IPS-11a (cell line): ENCODE measurements around the gene RHD.
"Not testable (repeated sequence)": the region's sequence is repeated elsewhere in the genome, so short reads cannot be mapped to it uniquely, and the experiment has no call there.

Source experiments
- H3K4me3 ChIP-seq: one replicate; pipeline ENCODE4 v1.5.1; 2013; ENCODE audit warnings: low read depth, low read length, control low read depth

The RHD gene

DNA sequence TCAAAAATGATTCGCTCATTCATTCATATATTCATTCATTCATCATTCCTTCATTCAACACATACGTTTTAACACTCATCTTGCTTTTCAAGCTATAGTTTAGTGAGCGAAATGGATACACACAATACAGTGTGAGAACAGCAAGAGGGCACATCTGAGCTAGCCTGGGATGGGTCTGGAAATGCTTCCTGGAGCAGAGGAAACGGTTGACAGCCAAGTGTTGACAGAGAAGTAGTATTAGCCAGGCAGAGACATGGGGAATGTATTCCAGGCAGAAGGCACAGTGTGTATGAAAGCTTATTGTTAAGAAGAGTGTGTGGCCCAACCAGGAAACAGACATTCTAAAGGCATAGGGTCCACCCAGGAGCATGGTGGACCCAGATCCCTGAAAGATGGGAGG is 32.6 kb downstream of the RHD start:
- not testable (repeated sequence) for H3K4me3 ChIP-seq

DNA sequence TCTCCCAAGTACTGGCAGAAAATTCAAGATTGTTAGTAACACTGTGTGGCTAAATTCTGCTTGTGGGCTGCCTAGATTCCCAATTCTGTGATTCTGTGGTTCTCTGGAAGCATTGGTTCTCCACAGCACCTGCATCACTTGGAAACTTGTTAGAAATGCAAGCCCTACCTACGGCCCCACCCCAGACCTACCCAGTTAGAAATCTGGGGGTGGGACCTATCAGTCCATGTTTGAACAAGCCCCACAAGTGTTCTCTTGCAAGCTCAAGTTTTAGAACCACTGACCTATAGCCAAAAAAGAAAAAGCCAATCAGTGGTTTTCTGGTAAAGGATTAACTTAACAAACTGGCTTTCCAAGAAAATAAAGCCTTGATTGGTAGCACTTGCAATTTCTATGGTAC is 35.9 kb downstream of the RHD start:
- H3K4me3 ChIP-seq: not testable (repeated sequence)

DNA sequence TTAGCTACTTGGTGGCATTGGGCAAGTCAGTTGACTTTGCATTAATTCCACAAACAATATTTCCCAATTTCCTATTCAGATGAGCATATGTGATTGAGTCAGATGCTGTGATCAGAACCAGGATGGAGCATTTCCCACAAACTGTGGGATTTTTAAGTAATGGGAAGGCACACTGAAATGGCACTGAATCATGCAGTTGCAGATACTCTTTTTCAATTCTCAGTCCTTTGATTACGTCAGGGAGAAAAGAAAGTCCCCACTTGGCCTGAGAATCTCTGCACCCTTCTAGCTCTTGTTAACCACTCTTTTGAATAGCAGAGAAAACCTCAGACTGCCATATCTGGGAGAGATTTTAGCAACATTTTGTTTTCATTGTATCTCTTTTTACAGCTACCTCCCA is 36.8 kb downstream of the RHD start:
- not testable (repeated sequence) for H3K4me3 ChIP-seq

DNA sequence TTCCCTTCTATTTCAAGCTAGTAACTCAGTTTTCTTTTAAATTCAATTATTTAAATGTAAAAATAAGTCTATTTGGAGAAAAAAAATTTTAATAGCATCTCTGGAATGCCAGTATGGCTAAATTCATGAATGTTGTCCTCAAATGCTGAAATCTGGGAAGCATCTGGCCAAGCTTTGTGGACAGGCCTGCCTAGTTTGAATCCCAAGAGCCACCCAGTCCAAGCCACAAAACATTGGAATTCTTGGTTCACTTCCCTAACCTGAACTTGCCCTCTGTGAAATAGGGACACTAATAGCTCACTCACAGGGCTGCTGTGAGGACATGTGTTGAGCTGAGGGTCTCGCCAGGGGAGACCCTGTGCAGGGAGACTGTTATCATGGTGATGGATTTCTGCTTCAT is 37.2 kb downstream of the RHD start:
- H3K4me3 ChIP-seq: not testable (repeated sequence)

DNA sequence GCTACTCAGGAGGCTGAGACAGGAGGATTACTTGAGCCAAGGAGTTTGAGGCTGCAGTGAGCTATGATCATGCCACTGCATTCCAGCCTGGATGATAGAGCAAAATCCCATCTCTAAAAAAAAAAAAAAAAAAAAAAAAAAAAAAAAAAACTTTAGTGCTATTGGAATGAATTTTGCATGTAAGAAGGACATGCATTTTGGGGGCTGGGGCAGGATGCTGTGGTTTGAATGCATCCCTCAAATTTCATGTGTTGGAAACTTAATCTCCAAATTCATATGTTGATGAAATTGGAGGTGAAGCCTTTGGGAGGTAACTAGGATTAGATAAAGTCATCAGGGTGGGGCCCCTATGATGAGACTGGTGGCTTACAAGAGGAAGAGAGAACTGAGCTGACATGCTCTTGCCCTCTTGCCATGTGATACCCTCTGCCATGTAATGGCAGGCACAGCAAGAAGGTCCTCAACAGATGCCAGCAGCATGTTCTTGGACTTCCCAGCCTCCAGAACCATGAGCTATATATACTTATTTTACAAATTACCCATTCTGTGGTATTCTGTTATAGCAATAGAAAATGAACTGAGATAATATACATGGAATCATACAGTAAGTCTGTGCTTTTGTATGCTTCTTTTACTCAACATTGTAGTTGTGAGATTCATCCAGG is 40.6 kb downstream of the RHD start:
- H3K4me3 ChIP-seq: not testable (repeated sequence)

DNA sequence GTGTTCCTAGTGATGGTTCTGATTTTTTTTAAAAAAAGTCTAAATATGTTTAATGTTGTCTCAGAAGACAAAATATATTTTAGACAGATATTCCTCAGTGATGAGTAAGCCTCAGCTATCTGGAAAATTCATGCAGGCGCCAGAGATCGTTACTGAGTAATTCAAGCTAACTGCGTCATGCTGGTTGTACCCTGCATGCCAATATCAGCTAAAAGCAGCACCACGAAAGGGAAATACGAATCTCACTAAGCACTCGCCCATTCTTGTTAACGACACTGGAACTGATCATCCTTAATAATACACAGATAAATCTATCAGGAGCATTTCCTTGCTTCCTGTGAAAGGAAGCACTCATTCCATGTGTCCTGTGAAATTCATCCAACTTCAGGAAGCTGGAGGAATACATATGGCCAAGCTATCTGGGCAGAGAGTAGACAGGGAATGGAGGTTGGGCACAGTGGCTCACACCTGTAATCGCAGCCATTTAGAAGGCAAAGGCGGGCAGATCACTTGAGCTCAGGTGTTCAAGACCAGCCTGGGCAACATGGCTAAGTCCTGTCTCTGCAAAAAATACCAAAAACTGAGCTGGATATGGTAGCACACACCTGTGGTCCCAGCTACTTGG is 48.1 kb downstream of the RHD start:
- not testable (repeated sequence) for H3K4me3 ChIP-seq

DNA sequence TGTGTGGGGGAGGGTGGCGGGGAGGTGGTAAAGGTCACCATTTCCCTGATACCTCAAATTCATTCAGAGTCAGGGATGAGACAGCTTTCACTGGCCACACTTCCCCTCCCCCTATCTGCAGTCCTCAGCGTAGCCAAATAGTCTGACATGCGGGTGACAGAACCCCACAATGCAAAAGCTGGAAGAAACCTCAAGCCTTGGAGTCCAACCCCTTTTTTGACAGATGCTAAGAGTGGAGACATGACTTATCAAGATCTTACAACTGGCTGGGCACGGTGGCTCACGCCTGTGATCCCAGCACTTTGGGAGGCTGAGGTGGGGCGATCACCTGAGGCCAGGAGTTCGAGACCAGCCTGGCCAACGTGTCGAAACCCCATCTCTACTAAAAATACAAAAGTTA is 49.8 kb downstream of the RHD start:
- not testable (repeated sequence) for H3K4me3 ChIP-seq

DNA sequence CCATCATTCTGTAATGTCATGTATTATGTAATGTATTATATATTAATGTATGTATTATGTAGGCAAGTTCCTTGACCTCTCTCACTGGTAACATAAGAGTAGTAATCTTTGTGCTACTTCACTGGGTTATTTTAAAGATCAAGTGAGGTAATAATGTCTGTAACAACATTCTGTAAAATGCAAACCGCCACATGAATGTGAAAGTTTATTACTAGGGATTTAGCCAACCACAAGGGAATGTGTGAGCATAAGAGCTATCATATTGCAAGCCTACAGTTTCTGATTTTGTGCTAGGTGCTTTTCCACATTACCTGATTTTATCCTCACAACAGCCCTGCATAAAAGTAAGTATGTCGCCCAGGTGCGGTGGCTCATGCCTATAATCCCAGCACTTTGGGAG is 52.1 kb downstream of the RHD start:
- not testable (repeated sequence) for H3K4me3 ChIP-seq

DNA sequence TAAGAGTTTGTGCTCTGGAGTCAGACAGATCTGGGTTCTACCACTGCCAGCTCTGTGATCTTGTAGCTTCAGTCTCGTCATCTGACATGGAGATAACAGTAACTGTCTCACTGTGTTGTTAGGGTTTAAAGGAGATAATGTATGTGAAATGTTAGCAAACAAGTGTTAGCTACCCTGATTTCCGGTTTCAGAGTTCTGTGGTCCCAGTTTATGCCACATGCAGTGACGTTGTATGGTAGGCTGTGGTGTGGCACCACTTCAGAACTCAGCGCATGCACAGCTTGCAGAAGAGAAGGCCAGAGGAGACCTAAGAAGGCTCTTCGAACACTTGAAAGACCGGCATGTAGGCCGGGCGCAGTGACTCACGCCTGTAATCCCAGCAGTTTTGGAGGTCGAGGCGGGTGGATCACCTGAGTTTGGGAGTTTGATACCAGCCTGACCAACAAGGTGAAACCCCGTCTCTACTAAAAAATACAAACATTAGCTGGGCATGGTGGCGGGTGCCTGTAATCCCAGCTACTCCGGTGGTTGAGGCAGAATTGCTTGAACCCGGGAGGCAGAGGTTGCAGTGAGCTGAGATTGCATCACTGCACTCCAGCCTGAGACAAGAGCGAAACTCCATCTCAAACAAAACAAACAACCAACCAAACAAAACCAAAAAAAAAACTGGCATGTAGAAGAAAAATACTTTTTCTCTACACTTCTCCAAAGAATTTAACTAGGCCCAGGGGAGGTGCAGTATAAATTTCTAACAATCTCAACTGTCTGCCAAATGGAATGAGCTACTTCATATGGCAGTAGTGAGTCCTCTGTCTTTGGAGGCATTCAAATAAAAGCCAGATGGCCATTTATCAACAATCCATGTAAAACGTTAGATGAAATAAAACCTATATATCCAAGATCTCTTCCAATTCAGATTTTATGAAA is 55.8 kb downstream of the RHD start:
- not testable (repeated sequence) for H3K4me3 ChIP-seq

DNA sequence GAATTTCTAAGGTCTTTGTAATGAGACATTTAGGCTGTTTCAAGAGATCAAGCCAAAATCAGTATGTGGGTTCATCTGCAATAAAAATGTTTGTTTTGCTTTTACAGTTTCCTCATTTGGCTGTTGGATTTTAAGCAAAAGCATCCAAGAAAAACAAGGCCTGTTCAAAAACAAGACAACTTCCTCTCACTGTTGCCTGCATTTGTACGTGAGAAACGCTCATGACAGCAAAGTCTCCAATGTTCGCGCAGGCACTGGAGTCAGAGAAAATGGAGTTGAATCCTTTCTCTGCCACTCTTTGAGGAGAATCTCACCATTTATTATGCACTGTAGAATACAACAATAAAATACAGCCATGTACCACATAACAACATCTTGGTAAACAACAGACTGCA is 56.5 kb downstream of the RHD start:
- not testable (repeated sequence) for H3K4me3 ChIP-seq

DNA sequence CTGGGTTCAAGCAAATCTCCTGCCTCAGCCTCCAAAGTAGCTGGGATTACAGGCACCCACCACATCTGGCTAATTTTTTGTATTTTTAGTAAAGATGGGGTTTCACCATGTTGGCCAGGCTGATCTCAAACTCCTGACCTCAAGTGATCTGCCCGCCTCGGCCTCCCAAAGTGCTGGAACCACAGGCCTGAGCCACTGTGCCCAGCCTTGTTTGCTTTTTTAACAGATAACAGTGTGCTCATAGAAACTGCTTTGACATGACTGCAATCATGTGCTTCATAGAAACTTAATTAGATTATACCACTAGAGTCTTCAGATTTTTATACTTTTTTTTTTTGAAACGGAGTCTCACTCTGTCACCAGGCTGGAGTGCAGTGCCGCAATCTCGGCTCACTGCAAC is 57.0 kb downstream of the RHD start:
- not testable (repeated sequence) for H3K4me3 ChIP-seq

DNA sequence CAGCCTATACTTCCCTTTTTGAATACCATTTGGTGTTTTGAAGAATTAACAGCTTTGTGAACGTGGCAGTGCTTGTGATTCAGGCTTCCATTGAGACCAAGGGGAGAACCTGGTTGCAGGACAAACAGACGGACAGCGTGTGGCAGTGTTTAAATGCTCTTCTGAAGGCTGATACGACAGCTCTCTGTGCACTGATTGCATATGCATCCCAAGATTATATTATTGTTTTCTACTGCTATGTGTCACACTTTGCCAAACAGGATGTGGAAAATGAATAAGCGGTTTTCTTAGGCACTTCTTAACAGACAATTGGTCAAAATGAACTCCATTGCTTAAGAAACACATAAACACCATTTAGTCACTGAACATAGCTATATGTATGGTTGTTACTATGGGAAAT is 57.6 kb downstream of the RHD start:
- H3K4me3 ChIP-seq: not testable (repeated sequence)

DNA sequence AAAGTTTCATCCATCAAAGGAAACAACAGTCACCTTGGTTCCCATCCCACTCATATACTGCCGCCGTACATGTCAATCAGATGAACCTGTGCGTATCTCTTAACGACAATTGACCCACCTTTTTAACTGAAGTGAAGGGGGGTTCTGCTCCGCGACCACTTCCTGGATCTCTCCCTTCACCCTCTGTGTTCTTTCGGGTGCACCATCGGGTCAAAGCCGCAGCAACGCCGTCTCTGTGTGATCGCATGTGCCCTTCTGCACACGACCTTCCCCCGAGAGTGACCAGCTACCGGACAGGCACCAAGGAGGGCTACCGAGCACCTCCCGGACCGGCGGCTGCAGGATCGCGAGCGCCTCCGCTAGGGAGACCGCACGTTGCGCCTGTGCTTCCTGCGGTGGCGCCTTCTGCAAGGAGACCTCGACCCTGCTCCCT is 64.6 kb downstream of the RHD start:
- H3K4me3 ChIP-seq: peak overlapping the region; percentile 44

DNA sequence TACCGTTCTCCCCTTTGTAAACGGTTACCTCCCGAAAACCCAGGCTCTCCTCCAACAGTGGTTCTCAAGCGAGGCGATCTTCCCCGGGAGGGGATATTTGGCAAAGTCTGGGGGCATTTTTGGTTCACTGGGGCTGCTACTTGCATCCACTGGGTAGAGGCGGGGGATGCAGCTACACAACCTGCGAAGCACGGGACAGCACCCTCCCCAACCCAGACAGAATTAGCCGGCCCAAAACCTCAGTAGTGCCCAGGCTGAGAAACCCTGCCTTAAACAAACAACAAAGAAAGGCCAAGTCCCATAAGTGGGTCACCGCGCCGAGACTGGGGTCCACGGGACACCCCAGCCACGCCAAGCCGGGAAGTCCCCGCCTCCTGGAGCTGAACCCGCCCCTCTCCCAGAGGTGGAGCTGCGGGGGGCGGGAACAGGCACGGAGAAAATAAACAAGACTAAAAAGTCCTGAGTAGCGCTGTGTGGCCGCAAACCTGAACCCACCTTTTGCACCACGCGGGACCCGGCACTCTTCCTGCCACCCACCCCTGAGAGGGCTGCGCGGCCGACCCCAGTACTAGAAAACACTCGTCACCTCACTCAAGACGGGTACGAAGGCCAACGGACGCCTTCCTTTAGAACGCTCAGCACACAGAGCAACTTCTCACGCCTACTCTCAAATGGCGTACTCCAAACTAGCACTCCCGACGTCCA is 65.3 kb downstream of the RHD start:
- H3K4me3 ChIP-seq: peak overlapping the region; percentile 35

DNA sequence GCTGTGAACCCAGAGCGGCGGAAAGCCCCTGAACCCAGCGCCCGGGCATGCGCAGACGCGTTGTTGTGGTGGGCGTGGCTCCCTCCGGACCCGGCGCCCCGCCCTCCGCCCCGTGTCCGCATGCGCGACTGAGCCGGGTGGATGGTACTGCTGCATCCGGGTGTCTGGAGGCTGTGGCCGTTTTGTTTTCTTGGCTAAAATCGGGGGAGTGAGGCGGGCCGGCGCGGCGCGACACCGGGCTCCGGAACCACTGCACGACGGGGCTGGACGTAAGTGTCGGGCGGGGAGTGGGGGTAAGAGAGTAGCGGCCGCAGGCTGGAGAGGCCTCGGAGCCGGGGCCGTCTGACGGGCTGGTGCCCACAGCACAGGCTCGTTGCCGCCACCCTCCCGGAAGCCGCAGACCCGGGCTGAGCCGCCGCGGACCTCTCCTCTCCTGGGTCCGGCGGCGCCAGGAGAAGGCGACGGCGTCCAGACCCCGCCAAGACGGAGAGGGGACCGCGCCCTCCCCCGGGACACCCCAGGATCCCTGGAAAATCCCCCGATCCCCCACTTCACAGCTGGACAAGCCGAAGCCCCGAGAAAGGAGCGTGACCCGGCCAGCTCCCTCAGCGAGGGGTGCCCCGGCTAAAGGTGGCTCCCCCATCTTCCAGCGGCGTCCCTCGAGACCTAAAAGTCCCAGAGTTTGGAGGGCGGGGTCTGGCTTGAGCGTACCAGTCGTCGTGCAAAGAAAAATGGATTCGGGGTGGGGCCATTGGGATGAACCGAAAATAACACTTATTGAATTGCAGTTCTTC is 66.1 kb downstream of the RHD start, which contains the start of gene TMEM50A:
TSS of gene TMEM50A (plus strand) at position 147 of the 794 bp plus-strand sequence. CDS start 2,153 bp downstream, outside the sequence.
- H3K4me3 ChIP-seq: peak within 1 kb of the TSS; percentile 79

DNA sequence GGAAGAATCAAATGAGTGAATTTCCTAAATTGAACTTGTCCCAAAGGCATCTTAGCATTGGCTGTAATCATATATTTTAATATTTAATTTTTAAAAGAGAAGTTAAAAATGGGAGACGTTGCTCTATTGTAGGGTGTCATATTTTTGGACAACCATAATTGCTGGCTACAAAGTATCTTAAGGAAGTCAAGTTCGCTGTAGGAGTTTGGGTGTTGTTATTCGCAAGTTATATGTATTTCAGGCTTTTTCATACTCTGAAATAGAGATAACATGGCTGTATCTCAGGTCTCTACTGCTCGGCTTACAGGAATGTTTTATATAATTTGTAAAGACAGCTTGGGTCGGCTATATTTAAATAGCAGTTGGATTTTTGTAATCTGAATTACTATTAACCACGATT is 66.7 kb downstream of the RHD start:
- peak overlapping the region; percentile 79 for H3K4me3 ChIP-seq

DNA sequence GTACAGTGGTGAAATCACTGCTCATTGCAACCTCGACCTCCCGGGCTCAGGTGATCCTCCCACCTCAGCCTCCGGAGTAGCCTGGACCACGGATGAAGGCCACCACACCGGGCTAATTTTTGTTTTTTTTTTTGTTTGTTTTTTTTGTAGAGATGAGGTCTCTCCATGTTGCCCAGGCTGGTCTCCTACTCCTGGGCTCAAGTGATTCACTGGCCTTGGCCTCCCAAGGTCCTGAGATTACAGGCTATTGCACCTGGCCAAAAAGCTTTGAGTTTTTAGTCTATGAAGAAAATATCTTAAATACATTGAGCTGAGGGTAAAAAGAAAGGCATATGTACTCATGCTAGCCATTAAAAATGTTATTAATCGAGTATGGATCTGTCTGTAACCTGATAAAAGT is 69.4 kb downstream of the RHD start:
- no peak overlapping the region for H3K4me3 ChIP-seq

DNA sequence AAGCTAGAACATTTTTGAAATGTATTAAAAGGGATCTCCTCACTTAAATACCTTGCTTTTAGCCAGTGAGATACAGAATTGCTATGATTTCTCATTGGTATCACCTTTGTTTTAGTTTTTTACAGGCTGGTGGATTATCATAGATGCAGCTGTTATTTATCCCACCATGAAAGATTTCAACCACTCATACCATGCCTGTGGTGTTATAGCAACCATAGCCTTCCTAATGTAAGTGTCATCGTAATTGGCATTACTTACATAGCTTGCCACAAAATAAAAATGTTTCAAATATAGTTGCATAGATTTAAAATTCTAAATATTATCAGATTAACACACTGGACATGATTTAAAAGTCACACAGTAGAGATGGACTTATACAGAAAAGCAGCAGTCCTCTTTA is 70.5 kb downstream of the RHD start:
- H3K4me3 ChIP-seq: no peak overlapping the region

DNA sequence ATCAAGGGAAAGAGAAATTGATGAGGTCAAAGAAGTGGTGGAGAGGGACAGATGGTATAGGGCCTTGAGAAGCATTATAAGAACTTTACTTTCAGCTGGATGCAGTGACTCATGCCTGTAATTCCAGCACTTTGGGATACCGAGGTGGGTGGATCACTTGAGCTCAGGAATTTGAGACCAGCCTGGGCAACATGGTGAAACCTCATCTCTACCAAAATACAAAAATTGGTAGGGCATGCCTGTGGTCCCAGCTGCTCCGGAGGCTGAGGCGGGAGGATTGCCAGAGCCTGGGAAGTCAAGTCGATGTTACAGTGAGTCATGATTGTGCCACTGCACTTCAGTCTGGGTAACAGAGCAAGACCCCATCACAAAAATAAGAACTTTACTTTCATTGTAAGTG is 71.6 kb downstream of the RHD start:
- no peak overlapping the region for H3K4me3 ChIP-seq

DNA sequence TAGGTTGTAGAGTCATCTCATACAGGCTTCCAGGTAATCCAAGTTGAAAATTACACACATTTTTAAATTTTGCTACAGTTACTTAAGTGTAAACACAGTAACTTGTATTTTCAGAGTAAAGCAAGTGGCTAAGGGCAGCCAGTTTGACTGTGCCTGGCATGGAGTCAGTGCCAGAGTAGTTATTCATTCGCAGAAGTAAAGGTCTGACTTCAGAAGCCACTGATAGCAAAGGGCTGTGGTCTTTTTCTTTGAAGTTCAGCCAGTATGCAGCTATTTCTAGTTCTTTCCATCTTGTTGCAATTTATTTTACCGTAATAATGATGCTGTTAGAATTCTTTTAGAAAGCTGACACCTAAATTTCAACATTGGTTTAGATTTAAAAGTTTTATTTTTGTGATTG is 75.2 kb downstream of the RHD start:
- H3K4me3 ChIP-seq: no peak overlapping the region
